HG03460 (cell line): ENCODE measurements around the gene FAM117B.
"Not testable (repeated sequence)": the region's sequence is repeated elsewhere in the genome, so short reads cannot be mapped to it uniquely, and the experiment has no call there.

Experiments
- ATAC-seq: cut with Tn5 transposase; IDR thresholded peaks from one replicate; pipeline ENCODE4 v1.9.1; 2021; ENCODE audit not compliant: unreplicated experiment

The FAM117B gene

DNA sequence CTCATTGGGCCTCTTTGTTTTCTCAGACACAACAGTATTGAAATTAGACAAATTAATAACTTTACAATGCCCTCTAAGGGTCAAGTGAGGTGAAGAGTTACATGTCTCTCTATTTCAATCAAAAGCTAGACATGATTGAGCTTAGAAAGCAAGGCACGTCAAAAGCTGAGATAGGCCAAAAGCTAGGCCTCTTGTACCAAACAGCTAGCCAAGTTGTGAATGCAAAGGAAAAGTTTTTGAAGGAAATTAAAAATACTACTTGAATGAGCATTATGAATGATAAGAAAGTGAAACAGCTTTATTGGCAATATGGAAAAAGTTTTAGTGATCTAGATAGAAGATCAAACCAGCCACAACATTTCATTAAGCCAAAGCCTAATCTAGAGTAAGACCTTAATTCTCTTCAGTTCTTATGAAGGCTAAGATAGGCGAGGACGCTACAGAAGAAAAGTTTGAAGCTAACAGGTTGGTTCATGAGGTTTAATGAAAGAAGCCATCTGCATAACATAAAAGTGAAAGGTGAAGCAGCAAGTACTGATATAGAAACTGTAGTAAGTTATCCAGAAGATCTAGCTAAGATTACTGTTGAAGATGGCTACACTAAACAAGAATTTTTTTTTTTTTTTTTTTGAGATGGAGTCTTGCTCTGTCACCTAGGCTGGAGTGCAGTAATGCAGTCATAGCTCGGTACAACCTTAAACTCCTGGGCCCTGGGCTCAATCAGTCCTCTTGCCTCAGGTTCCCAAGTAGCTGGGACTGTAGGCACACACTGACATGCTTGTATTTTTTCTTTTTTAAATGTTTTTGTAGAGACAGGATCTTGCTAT is 65.5 kb downstream of the FAM117B start:
- ATAC-seq: no peak

DNA sequence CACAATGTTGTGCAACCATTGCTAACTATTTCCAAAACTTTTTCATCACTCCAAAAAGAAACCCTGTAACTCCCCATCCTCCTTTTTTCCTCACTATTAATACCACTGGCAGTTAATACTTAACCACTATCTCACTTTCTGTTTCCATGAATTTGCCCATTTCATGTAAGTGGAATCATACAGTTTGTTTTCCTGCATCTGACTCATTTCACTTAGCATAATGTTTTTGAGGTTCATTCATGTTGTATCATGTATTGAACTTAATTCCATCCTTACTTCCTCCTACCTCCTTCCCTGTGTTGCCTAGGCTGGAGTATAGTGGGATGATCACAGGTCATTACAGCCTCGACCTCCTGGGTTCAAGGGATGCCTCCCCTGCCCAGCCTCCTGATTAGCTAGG is 68.3 kb downstream of the FAM117B start:
- ATAC-seq: no peak

GRCh38 chr2:202704248-202704647 is 69.5 kb downstream of the FAM117B start:
- no peak for ATAC-seq

- ATAC-seq: no peak
Observed at GRCh38 chr2:202705446-202706020, 70.8 kb downstream of the FAM117B start.

DNA sequence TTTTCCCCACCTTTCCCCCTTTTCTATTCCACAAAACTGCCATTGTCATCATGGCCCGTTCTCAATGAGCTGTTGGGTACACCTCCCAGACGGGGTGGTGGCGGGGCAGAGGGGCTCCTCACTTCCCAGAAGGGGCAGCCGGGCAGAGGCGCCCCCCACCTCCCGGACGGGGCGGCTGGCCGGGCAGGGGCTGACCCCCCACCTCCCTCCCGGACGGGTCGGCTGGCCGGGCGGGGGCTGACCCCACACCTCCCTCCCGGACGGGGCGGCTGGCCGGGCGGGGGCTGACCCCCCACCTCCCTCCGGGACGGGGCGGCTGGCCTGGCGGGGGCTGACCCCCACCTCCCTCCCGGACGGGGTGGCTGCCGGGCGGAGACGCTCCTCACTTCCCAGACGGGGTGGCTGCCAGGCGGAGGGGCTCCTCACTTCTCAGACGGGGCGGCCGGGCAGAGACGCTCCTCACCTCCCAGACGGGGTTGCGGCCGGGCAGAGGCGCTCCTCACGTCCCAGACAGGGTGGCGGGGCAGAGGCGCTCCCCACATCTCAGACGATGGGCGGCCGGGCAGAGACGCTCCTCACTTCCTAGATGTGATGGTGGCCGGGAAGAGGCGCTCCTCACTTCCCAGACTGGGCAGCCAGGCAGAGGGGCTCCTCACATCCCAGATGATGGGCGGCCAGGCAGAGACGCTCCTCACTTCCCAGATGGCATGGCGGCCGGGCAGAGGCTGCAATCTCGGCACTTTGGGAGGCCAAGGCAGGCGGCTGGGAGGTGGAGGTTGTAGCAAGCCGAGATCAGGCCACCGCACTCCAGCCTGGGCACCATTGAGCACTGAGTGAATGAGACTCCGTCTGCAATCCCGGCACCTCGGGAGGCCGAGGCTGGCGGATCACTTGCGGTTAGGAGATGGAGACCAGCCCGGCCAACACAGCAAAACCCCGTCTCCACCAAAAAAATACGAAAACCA is 80.5 kb downstream of the FAM117B start:
- not testable (repeated sequence) for ATAC-seq

GRCh38 chr2:202716114-202716718 is 81.4 kb downstream of the FAM117B start:
- ATAC-seq: no peak

DNA sequence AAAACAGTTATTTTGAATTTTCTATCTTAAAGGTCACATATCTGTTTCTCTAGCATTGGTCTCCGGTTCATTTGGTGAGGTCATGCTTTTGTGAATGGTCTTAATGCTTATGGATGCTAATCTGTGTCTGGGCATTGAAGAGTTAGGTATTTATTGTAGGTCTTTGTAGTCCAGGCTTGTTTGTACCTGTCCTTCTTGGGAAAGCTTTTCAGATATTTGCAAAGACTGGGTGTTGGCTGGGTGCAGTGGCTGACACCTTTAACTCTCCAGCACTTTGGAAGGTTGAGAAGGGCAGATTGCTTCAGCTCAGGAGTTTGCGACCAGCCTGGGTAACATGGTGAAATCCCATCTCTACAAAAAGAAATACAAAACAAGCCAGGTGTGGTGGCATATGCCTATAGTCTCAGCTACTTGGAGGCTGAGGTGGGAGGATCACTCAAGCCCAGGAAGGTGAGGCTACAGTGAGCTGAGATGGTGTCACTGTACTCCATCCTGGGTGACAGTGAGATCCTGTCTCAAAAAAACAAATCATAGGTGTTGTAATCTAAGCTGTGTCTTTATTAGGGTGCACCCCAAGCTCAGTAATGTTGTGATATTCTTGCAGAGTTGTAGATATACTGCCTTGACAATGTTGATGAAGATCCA is 82.3 kb downstream of the FAM117B start:
- no peak for ATAC-seq

GRCh38 chr2:202717598-202718310 is 83.0 kb downstream of the FAM117B start:
- no peak for ATAC-seq

DNA sequence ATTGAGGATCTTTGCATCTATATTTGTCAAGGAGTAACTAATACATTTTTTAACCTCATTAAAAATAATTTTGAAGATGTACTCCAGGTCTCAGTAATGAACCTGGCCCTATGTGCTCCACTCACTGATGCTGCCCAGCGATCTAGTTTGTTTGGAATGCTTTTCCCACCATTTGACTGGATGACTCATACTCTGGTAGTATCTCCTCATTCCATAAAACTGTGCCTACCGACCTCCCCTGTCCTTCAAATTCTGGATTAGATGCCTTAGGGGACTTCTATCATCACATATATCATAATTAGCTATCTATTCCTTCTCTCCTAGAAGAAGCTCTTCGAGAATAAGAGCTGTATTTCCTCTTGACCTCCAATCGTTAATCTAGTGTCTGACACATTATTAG is 83.8 kb downstream of the FAM117B start:
- no peak for ATAC-seq

GRCh38 chr2:202720226-202720625 is 85.5 kb downstream of the FAM117B start:
- ATAC-seq: no peak

DNA sequence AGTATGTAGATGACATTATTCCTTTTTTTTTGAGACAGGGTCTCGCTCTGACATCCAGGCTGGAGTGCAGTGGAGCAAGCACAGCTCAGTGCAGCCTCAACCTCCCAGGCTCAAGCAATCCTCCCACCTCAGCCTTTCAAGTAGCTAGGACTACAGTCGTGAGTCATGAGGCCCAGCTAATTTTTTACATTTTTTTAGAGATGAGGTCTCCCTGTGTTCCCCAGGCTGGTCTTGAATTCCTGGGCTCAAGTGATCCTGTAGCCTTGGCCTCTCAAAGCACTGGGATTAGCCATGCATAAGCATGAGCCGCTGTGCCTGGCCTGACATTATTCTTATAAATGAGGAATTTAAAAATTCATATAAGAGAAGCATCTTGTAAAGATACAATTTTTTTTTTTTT is 86.9 kb downstream of the FAM117B start:
- no peak for ATAC-seq

GRCh38 chr2:202723746-202724145 is 89.0 kb downstream of the FAM117B start:
- ATAC-seq: no peak

GRCh38 chr2:202726070-202726469 is 91.3 kb downstream of the FAM117B start:
- no peak for ATAC-seq

DNA sequence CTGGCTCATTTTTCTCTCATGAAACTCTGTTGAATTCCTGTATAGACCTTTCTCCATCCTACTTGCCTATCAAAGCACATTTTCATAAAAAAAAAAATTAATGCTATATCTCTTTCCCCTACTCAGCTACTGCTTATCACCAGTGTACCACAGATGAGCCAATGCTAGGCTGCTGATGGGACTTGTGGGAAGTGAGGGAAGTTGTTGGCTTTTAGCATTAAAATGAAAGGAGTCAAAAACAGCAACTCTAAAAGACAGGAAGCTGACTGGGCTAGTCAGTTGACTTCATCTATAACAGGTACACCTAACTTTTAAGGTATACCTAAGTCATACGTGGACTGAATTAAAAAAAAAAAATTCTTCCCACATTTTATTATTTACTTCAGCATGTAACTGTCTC is 102.1 kb downstream of the FAM117B start:
- ATAC-seq: no peak

- no peak for ATAC-seq
Observed at GRCh38 chr2:202743613-202744012, 108.8 kb downstream of the FAM117B start.

GRCh38 chr2:202749477-202749876 is 114.7 kb downstream of the FAM117B start:
- ATAC-seq: no peak

DNA sequence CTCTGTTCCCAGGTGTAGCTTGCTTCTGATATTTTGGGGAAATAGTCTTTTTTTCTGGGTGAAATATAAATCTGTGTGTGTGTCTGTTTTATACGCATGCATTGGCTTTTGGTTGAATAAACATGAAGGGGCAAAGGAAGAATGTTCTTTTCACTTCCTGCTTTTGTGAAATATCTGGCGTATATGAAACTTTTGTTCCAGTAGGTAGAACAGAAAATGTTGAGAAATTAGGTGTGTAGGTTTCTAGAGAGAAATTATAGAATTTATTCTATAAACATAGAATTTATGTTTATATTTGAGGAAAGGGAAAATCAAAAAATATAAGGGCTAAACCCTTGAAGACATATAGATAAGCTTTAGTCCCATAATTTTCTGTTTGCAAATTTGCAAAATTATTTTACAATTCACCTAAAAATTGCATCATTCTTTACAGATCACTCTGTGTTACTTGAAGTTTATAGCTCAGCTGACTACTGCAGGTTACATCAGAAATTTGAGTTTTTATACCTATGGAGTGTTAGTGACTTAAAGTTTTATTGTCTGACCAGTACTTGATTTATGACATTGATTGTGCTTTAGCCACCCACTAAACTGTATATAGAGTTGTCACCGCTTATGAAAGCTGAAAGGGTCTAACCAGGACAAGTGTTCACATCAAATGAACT is 116.1 kb downstream of the FAM117B start:
- no peak for ATAC-seq

GRCh38 chr2:202752071-202752470 is 117.3 kb downstream of the FAM117B start:
- ATAC-seq: no peak

DNA sequence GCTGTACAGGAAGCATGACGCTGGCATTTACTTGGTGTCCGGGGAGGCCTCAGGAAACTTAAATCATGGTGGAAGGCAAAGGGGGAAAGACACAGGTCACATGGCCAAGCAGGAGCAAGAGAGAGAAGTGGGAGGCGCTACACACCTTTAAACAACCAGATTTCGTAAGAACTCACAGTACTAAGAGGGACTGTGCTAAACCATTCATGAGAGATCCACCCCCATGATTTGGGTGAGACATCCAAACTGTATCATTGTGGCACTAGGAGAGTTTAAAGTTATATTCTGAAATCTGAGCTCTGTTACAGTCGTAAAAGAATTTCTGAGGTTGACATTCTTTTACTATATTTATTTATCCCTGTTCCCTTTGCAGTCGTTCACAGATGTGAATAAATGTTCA is 120.2 kb downstream of the FAM117B start:
- ATAC-seq: no peak
